Heart left ventricle (tissue), 16 donors: ENCODE data around the gene ZFHX2. TPM values are rescaled to one million over a fixed set of nuclear protein-coding genes. Genes with fewer than 3 reads are reported as not detected.

ENCODE experiments used
- ATAC-seq, 4 donors: fragments of 200-7000 bp; cut with Tn5 transposase; one replicate each; pipeline ENCODE4 v1.9.1; 2020 to 2022; ENCODE audit warnings: moderate library complexity in 4 of 4, mild to moderate bottlenecking in 3 of 4, moderate number of reproducible peaks in 1 of 4
- DNase-seq, 5 donors: peaks; one replicate each; pipeline ENCODE4 v3.0.0-alpha.2; 2020
- H3K27ac ChIP-seq, 12 donors: fragments of 200-600 bp; sonication (generic) in 4 of 12; one replicate each; pipeline versions ENCODE4 v1.5.0 to v1.8.0; 2016 to 2022; ENCODE audit warnings: mild to moderate bottlenecking in 2 of 12
- H3K27me3 ChIP-seq, 9 donors: fragments of 200-600 bp; sonication (generic) in 2 of 9; one replicate each; pipeline versions ENCODE4 v1.5.1 to v1.8.0; 2016 to 2022; ENCODE audit warnings: mild to moderate bottlenecking in 3 of 9
- H3K36me3 ChIP-seq, 9 donors: fragments of 200-600 bp; sonication (generic) in 2 of 9; one replicate each; pipeline versions ENCODE4 v1.5.0 to v1.8.0; 2018 to 2022; ENCODE audit warnings: mild to moderate bottlenecking in 2 of 9
- H3K4me1 ChIP-seq, 12 donors: fragments of 200-600 bp; sonication (generic) in 4 of 12; one replicate each; pipeline versions ENCODE4 v1.5.0 to v1.8.0; 2016 to 2022; ENCODE audit warnings: mild to moderate bottlenecking in 3 of 12
- H3K4me3 ChIP-seq, 12 donors: fragments of 200-600 bp; sonication (generic) in 4 of 12; one replicate each; pipeline versions ENCODE4 v1.5.0 to v1.8.0; 2017 to 2022; ENCODE audit warnings: mild to moderate bottlenecking in 9 of 12, moderate library complexity in 4 of 12
- H3K9me3 ChIP-seq, 12 donors: fragments of 200-600 bp; sonication (generic) in 4 of 12; one replicate each; pipeline versions ENCODE4 v1.5.0 to v1.8.0; 2016 to 2022; ENCODE audit warnings: mild to moderate bottlenecking in 1 of 12
- POLR2A ChIP-seq, 2 donors: fragments of 450-650 bp; IDR thresholded peaks; one replicate each; pipeline ENCODE4 v1.6.1; 2017; ENCODE audit warnings: antibody characterized with exemption in 2 of 2, mild to moderate bottlenecking in 2 of 2, moderate library complexity in 2 of 2
- WGBS, 4 donors: extraction: QIAGEN DNeasy Blood & Tissue Kit in 2 of 4; methylation state at CpG; one replicate each; pipeline versions ENCODE4 v1.1.5 to v1.1.7; 2013 to 2018; 5-methylcytosine and 5-hydroxymethylcytosine counted together
- intact Hi-C, 10 donors: fragments of 100-400 bp; cut with DNase I; formaldehyde crosslinking; loops; one replicate each; pipeline versions ENCODE4 v1.11.1 to v1.14.2; 2022
- polyA plus RNA-seq, 2 donors: library from polyadenylated mRNA; stranded (reverse); fragments of 200-250 nt; gene quantifications; one replicate each; pipeline ENCODE4 v1.2.3, GENCODE V29; 2013
- total RNA-seq, 9 donors: library from RNA; depleted of rRNA in 2 of 9; stranded (reverse); fragments of >200 nt in 2 of 9; fragmentation: NEBNext Ultra II Directional in 3 of 9; extraction: Animal tissue kit (Norgen Biotek cat#: 25700) in 3 of 9; gene quantifications; one replicate each; pipeline versions ENCODE4 v1.1.0 to v1.2.4, GENCODE V29; 2016 to 2023
- TF ChIP-seq, protein P1 (sequence below), 12 donors: fragments of 200-600 bp; sonication (generic) in 4 of 12; IDR thresholded peaks; one replicate each; pipeline versions ENCODE4 v1.5.0 to v1.8.0; 2018 to 2022; ENCODE audit warnings: antibody characterized with exemption in 12 of 12, mild to moderate bottlenecking in 5 of 12
- donor health status: ischemic (EF 13 %, LVEDD 7.1; RV severe dilation, severe dysfunction).
- donor health status: healthy with polysubstance abuse.
- donor health status: DM: no; HTN: yes; CAD: no.
- donor health status: DM: no; HTN: no; CAD: no.
- donor health status: ischemic (EF 25% LVEDD 6.9; RV normal size, moderate dysfunction).
- donor health status: ischemic (EF 25% LVEDD 5.7; RV mildly dilated, moderate dysfunction).
- donor health status: healthy.
- donor health status: DM: yes; HTN: yes; CAD: no.
- donor health status: ischemic (EF 35%, LVEDD 5.7; RV mildly dilated, moderate dysfunction).
- donor health status: nonischemic (EF 11% LVEDD 7.7; RV severe dilation, severe dysfunction).
- donor health status: DM: yes; HTN: yes; CAD: no.
- donor health status: PGD.
- donor health status: ischemic (EF 29% LVEDD 5.4; RV normal size, mild dysfunction).
- donor health status: nonischemic (EF 23%, LVEDD 6.1; RV moderate dilation, normal function).

The ZFHX2 gene
- total and polyA plus RNA-seq, 11 donors: 0.24 to 2.3 (median 0.88) TPM

DNA sequence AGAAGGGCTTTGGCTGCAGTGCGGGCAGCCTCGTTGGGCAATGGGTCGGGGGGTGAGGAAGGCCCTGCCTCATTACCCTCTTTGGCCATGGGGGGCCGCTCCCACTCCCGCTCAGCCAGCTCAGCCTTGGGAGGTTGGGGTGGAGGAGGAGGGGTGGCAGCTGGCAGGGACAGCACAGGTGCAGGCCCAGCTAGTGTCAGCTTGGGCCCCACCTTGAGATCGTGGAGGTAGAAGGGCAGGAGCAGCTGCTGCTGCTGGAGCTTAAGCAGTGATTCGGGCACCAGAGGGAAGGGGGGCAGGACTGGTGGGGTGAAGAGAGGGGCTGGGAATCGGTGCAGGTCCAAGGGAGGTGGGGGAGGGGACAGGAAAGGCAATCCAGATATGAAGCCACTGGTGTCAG, 26.0 kb downstream of the ZFHX2 start:
- Histone ChIP-seq H3K4me3 (no peak overlapping the region), H3K9me3 (no peaks in the 10 kb centered on the region), H3K27ac (no peak overlapping the region), H3K36me3 (no peaks in the 10 kb centered on the region), H3K27me3 (no peaks in the 10 kb centered on the region), H3K4me1 (peaks cover 0 to 2% (median 0%) of the 10 kb centered on the region in 12 donors)
- 77 to 86% (median 84%) methylated on average over 3 to 8 of the region's 8 CpGs for WGBS, 4 donors
- TF ChIP-seq, protein P1, sequence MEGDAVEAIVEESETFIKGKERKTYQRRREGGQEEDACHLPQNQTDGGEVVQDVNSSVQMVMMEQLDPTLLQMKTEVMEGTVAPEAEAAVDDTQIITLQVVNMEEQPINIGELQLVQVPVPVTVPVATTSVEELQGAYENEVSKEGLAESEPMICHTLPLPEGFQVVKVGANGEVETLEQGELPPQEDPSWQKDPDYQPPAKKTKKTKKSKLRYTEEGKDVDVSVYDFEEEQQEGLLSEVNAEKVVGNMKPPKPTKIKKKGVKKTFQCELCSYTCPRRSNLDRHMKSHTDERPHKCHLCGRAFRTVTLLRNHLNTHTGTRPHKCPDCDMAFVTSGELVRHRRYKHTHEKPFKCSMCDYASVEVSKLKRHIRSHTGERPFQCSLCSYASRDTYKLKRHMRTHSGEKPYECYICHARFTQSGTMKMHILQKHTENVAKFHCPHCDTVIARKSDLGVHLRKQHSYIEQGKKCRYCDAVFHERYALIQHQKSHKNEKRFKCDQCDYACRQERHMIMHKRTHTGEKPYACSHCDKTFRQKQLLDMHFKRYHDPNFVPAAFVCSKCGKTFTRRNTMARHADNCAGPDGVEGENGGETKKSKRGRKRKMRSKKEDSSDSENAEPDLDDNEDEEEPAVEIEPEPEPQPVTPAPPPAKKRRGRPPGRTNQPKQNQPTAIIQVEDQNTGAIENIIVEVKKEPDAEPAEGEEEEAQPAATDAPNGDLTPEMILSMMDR (IDR thresholded peaks at IDR 0.05): no peak
- TF ChIP-seq POLR2A (IDR thresholded peaks at IDR 0.05): no peak
- no peak for ATAC-seq
- intact Hi-C loops: loop anchor here in 1 of 10 donors (5.0 kb wide), 1 partner anchor 33 kb away; no protein-coding TSS in a partner anchor
- DNase-seq: no peak

DNA sequence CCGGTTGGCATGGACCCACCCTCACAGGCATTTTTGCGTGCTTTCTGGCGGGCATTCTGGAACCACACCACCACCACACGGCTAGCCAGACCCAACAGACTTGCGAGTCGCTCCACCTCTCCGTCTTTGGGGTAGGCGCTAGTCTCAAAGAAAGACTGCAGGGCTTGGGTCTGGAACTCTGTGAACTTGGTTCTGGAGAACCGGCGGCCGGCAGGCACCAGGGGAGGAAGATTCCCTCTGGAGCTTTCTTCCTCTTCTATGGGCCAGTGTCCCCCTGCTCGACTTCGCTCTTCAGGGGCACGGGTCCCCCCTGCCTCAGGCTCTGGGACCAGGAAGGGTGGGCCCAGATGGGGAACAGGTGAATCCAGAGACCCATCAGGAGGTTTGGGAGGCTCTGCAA, 26.6 kb downstream of the ZFHX2 start:
- no peaks in the 10 kb centered on the region for H3K4me1 ChIP-seq
- ATAC-seq (no peak), DNase-seq (no peak)
- no peak overlapping the region for H3K4me3 ChIP-seq
- intact Hi-C loops: loop anchor here in 1 of 10 donors (5.0 kb wide), 1 partner anchor 33 kb away; no protein-coding TSS in a partner anchor
- H3K27ac ChIP-seq: no peak overlapping the region
- no peaks in the 10 kb centered on the region for H3K27me3 ChIP-seq
- H3K36me3 ChIP-seq: no peaks in the 10 kb centered on the region
- TF ChIP-seq POLR2A (IDR thresholded peaks at IDR 0.05): no peak
- TF ChIP-seq, protein P1 (IDR thresholded peaks at IDR 0.05): no peak
- H3K9me3 ChIP-seq: no peaks in the 10 kb centered on the region
- 93 to 96% (median 95%) methylated on average over 13 to 14 of the region's 14 CpGs for WGBS, 4 donors

DNA sequence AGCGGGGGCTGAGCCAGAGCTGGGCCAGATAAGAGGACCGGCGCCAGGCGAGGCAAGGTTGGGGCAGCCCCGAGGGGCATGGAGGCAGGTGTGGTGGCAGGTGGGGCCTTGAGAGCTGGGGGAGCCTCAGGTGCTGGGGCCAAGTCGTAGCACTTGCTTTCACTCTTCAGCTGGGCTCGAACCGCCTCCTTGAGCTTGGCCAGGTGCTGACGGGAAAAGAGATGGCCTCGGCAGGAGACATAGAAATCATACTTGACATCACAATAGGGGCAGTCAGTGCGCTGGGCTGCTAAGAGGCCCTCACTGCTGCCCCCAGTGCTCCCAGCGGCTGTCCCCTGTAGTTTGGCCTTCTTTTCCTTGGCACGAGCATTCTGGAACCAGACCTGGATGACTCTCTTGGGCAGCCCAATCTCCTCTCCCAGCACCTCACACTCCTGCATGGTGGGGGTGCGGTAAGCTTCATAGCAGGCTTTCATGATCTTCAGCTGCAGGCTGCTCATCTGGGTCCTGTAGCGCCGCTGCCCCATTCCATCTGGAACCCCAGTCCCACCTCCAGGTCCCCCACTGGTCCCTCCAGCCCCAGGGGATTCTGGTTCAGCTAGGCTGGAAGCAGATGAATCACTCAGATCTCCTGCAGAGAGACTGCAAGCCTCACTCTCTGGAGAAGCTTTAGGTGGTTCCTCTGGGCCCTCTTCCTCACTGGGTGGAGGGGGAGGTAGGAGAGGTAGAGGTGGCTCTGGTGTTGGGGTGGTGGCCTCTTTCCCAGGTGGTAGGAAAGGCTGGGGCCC, 28.1 kb downstream of the ZFHX2 start:
- WGBS, 4 donors: 89 to 92% (median 92%) methylated on average over 16 of the region's 16 CpGs
- TF ChIP-seq, protein P1 (IDR thresholded peaks at IDR 0.05): no peak
- no peak overlapping the region for H3K4me3 ChIP-seq
- ATAC-seq (no peak), DNase-seq (no peak)
- H3K27me3 ChIP-seq: no peaks in the 10 kb centered on the region
- H3K9me3 ChIP-seq: no peaks in the 10 kb centered on the region
- no peaks in the 10 kb centered on the region for H3K4me1 ChIP-seq
- H3K27ac ChIP-seq: no peak overlapping the region
- no peaks in the 10 kb centered on the region for H3K36me3 ChIP-seq
- intact Hi-C loops: no loop called here

DNA sequence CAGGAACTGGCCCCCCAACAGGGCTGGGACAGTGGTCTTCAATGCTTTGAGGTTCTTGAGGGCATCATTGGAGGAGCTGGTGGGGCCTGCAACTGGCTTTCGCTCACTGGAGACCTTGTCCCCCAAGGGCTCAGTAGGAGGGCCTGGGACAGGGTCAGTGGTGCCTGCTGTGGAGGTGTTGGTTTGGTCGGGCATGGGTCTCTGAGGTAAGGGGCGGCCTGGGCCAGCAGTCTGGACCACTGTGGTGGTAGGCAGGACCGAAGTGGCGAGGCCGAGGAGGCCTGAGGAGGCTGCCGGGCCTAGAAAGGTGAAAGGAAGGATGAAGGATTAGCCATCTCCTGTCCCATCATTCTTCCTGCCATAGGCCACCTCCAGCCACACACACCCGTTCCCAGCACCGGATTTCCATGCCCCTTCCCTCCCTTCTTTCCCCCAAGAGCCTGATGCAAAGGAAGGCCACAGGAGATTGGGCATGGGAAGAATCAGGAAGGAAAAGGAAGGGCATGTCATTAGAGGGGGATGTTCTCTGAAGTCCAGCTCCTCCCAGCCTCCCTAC, 28.8 kb downstream of the ZFHX2 start:
- Histone ChIP-seq H3K9me3 (no peaks in the 10 kb centered on the region), H3K36me3 (no peaks in the 10 kb centered on the region), H3K27ac (no peak overlapping the region), H3K4me1 (no peaks in the 10 kb centered on the region), H3K4me3 (no peak overlapping the region), H3K27me3 (no peaks in the 10 kb centered on the region)
- intact Hi-C loops: no loop called here
- DNase-seq (no peak), ATAC-seq (no peak)
- 85 to 88% (median 87%) methylated on average over 8 to 9 of the region's 9 CpGs for WGBS, 4 donors
- TF ChIP-seq, protein P1 (IDR thresholded peaks at IDR 0.05): no peak
- no peak for TF ChIP-seq POLR2A (IDR thresholded peaks at IDR 0.05)
